Bronchial epithelial cell (primary cell): Measurements from ENCODE around the gene OPTN. TPM values are rescaled to one million over a fixed set of nuclear protein-coding genes. Genes with fewer than 3 reads are reported as not detected.
"Not testable (repeated sequence)": the region's sequence is repeated elsewhere in the genome, so short reads cannot be mapped to it uniquely, and the experiment has no call there.

Source experiments
- DNase-seq: peaks from one replicate; pipeline ENCODE4 v3.0.0-alpha.2; 2010; ENCODE audit warnings: low read depth
- FAIRE-seq: peaks from 2 replicates; lab custom pipeline; 2011; peaks lifted over from hg19 to GRCh38; lab: Jason Lieb, UNC
- H3K27me3 ChIP-seq: 2 replicates; pipeline ENCODE4 v1.5.1; 2011; ENCODE audit warnings: low read length; ENCODE audit not compliant: control insufficient read depth, insufficient read depth
- H3K36me3 ChIP-seq: 2 replicates; pipeline ENCODE4 v1.5.1; 2011; ENCODE audit warnings: low read length; ENCODE audit not compliant: control insufficient read depth, insufficient read depth
- H3K4me3 ChIP-seq: 2 replicates; pipeline ENCODE4 v1.5.1; 2011; ENCODE audit warnings: mild to moderate bottlenecking, low read depth, low read length, control low read depth
- CTCF ChIP-seq: IDR thresholded peaks from 2 replicates; pipeline ENCODE4 v1.5.1; 2011; ENCODE audit warnings: mild to moderate bottlenecking, moderate library complexity, low read length, control low read depth, inconsistent platforms; ENCODE audit not compliant: insufficient read depth, severe bottlenecking
- total RNA-seq: library from RNA; depleted of rRNA; stranded (reverse); fragments of >200 nt; gene quantifications from 2 replicates; pipeline ENCODE4 v1.2.1, GENCODE V29; 2014

OPTN gene
- total RNA-seq = 57.1 and 98.3 TPM in 2 replicates

GRCh38 chr10:13099666-13100348 is at the start of gene OPTN:
Gene OPTN (plus strand): TSS chr10:13100163. CDS start chr10:13109123, 8,960 bp downstream.
- FAIRE-seq (no peak), DNase-seq (peak; percentile 72)
- TF ChIP-seq CTCF = peak; percentile 85
- H3K4me3 ChIP-seq = peak within 1 kb of the TSS; percentile 90
- H3K36me3 ChIP-seq = peaks cover 4% of the 10 kb centered on the region
- H3K27me3 ChIP-seq = no peaks in the 10 kb centered on the region

GRCh38 chr10:13051126-13051694 is 48.8 kb upstream of the OPTN start:
- TF ChIP-seq CTCF = no peak
- H3K36me3 ChIP-seq = no peaks in the 10 kb centered on the region
- H3K4me3 ChIP-seq = no peak overlapping the region
- no peaks in the 10 kb centered on the region for H3K27me3 ChIP-seq
- DNase-seq (no peak), FAIRE-seq (no peak)

GRCh38 chr10:13053208-13053607 is 46.8 kb upstream of the OPTN start:
- not testable (repeated sequence) for DNase-seq, FAIRE-seq, H3K4me3 ChIP-seq, H3K27me3 ChIP-seq, H3K36me3 ChIP-seq

GRCh38 chr10:13053794-13054462 is 46.0 kb upstream of the OPTN start:
- Histone ChIP-seq H3K36me3 (no peaks in the 10 kb centered on the region), H3K27me3 (no peaks in the 10 kb centered on the region), H3K4me3 (no peak overlapping the region)
- DNase-seq (peak; percentile 75), FAIRE-seq (no peak)
- no peak for TF ChIP-seq CTCF

GRCh38 chr10:13054844-13055243 is 45.1 kb upstream of the OPTN start:
- no peak for TF ChIP-seq CTCF
- Histone ChIP-seq H3K27me3 (no peaks in the 10 kb centered on the region), H3K4me3 (no peak overlapping the region), H3K36me3 (no peaks in the 10 kb centered on the region)
- FAIRE-seq (no peak), DNase-seq (no peak)

- no peak overlapping the region for H3K4me3 ChIP-seq
- DNase-seq (peak; percentile 30), FAIRE-seq (no peak)
- H3K36me3 ChIP-seq = no peaks in the 10 kb centered on the region
- peak; percentile 54 for TF ChIP-seq CTCF
- H3K27me3 ChIP-seq = no peaks in the 10 kb centered on the region
Observed at GRCh38 chr10:13056456-13057077, 43.4 kb upstream of the OPTN start.
